ENCODE data around the gene KCTD15. TPM values are rescaled to one million over a fixed set of nuclear protein-coding genes. Genes with fewer than 3 reads are reported as not detected.

KCTD15 gene
- total and polyA plus RNA-seq, 2 donors (not counting 1 experiment from before 2014, with no cell fraction given) = 0.54 to 0.81 TPM

GRCh38 chr19:33808399-33808798, 11.7 kb downstream of the KCTD15 start:
- Mint-ChIP-seq H3K27ac (no peak overlapping the region), H3K4me1 (no peaks in the 10 kb centered on the region), H3K27me3 (no peaks in the 10 kb centered on the region), H3K9me3 (ENCODE audit: insufficient read depth) (no peaks in the 10 kb centered on the region), H3K4me3 (no peak overlapping the region)
- Histone ChIP-seq H3K4me1 (ENCODE audit: control insufficient read depth in 2 of 2, insufficient read depth in 2 of 2, low read length in 2 of 2) (no peaks in the 10 kb centered on the region), H3K9ac (ENCODE audit: low read length) (no peak overlapping the region), H3K9me3 (ENCODE audit: control extremely low read depth in 1 of 3, control insufficient read depth in 2 of 3, insufficient read depth in 1 of 3, low read length in 2 of 3) (no peaks in the 10 kb centered on the region), H3K36me3 (replicated peaks in 1 of 2; ENCODE audit: control extremely low read depth in 1 of 2, control insufficient read depth in 1 of 2, extremely low read depth in 1 of 2, insufficient read depth in 2 of 2, low read length in 1 of 2) (no peaks in the 10 kb centered on the region), H3K4me3 (ENCODE audit: control extremely low read depth in 1 of 5, extremely low read depth in 1 of 5, insufficient read depth in 1 of 5, low read depth in 2 of 5, low read length in 4 of 5) (no peak overlapping the region), H4K20me1 (ENCODE audit: control insufficient read depth, insufficient read depth, low read length, poor library complexity, severe bottlenecking) (no peaks in the 10 kb centered on the region), H3K27ac (ENCODE audit: low read length in 2 of 2) (no peak overlapping the region), H3K4me2 (replicated peaks; ENCODE audit: low read depth, low read length, poor library complexity, severe bottlenecking) (no peak overlapping the region), H3K27me3 (replicated peaks in 1 of 4; ENCODE audit: control extremely low read depth in 1 of 4, control insufficient read depth in 3 of 4, insufficient read depth in 4 of 4, low read length in 3 of 4) (no peaks in the 10 kb centered on the region), H3K79me2 (ENCODE audit: control insufficient read depth, insufficient read depth, low read length) (no peaks in the 10 kb centered on the region), H2AFZ (ENCODE audit: insufficient read depth, low read depth, low read length, poor library complexity, severe bottlenecking) (no peak overlapping the region)
- DNase-seq (no peak), ATAC-seq (ENCODE audit: low read depth) (no peak)
- ChIA-PET POLR2A (no interaction called here), CTCF (no interaction called here)
- TF ChIP-seq EZH2 (IDR thresholded peaks at IDR 0.05; ENCODE audit: borderline replicate concordance, insufficient read depth, low read depth, low read length, poor library complexity, severe bottlenecking) = no peak
- TF ChIP-seq, protein P1, sequence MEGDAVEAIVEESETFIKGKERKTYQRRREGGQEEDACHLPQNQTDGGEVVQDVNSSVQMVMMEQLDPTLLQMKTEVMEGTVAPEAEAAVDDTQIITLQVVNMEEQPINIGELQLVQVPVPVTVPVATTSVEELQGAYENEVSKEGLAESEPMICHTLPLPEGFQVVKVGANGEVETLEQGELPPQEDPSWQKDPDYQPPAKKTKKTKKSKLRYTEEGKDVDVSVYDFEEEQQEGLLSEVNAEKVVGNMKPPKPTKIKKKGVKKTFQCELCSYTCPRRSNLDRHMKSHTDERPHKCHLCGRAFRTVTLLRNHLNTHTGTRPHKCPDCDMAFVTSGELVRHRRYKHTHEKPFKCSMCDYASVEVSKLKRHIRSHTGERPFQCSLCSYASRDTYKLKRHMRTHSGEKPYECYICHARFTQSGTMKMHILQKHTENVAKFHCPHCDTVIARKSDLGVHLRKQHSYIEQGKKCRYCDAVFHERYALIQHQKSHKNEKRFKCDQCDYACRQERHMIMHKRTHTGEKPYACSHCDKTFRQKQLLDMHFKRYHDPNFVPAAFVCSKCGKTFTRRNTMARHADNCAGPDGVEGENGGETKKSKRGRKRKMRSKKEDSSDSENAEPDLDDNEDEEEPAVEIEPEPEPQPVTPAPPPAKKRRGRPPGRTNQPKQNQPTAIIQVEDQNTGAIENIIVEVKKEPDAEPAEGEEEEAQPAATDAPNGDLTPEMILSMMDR (IDR thresholded peaks at IDR 0.05) = no peak
- intact Hi-C loops (cut with micrococcal nuclease) = no loop called here
- WGBS (ENCODE audit: insufficient coverage) = 82% methylated on average over 1 of the region's 1 CpG

- Histone ChIP-seq H3K79me2 (ENCODE audit: control insufficient read depth, insufficient read depth, low read length) (no peaks in the 10 kb centered on the region), H2AFZ (ENCODE audit: insufficient read depth, low read depth, low read length, poor library complexity, severe bottlenecking) (no peak overlapping the region), H3K9me3 (ENCODE audit: control extremely low read depth in 1 of 3, control insufficient read depth in 2 of 3, insufficient read depth in 1 of 3, low read length in 2 of 3) (no peaks in the 10 kb centered on the region), H3K36me3 (replicated peaks in 1 of 2; ENCODE audit: control extremely low read depth in 1 of 2, control insufficient read depth in 1 of 2, extremely low read depth in 1 of 2, insufficient read depth in 2 of 2, low read length in 1 of 2) (no peaks in the 10 kb centered on the region), H3K4me1 (ENCODE audit: control insufficient read depth in 2 of 2, insufficient read depth in 2 of 2, low read length in 2 of 2) (no peaks in the 10 kb centered on the region), H3K9ac (ENCODE audit: low read length) (no peak overlapping the region), H3K27me3 (replicated peaks in 1 of 4; ENCODE audit: control extremely low read depth in 1 of 4, control insufficient read depth in 3 of 4, insufficient read depth in 4 of 4, low read length in 3 of 4) (no peaks in the 10 kb centered on the region), H3K27ac (ENCODE audit: low read length in 2 of 2) (no peak overlapping the region), H3K4me2 (replicated peaks; ENCODE audit: low read depth, low read length, poor library complexity, severe bottlenecking) (no peak overlapping the region), H3K4me3 (ENCODE audit: control extremely low read depth in 1 of 5, extremely low read depth in 1 of 5, insufficient read depth in 1 of 5, low read depth in 2 of 5, low read length in 4 of 5) (no peak overlapping the region), H4K20me1 (ENCODE audit: control insufficient read depth, insufficient read depth, low read length, poor library complexity, severe bottlenecking) (no peaks in the 10 kb centered on the region)
- H3K27me3 Mint-ChIP-seq = no peaks in the 10 kb centered on the region
- no peak overlapping the region for H3K27ac Mint-ChIP-seq
- no peak overlapping the region for H3K4me3 Mint-ChIP-seq
- intact Hi-C loops (cut with micrococcal nuclease) = no loop called here
- TF ChIP-seq, protein P1 (IDR thresholded peaks at IDR 0.05) = no peak
- TF ChIP-seq EZH2 (IDR thresholded peaks at IDR 0.05; ENCODE audit: borderline replicate concordance, insufficient read depth, low read depth, low read length, poor library complexity, severe bottlenecking) = no peak
- POLR2A ChIA-PET = no interaction called here
- H3K9me3 Mint-ChIP-seq (ENCODE audit: insufficient read depth) = no peaks in the 10 kb centered on the region
- CTCF ChIA-PET = no interaction called here
- no peak for ATAC-seq (ENCODE audit: low read depth)
- DNase-seq = peak; percentile 2
- no peaks in the 10 kb centered on the region for H3K4me1 Mint-ChIP-seq
- 98% methylated on average over 4 of the region's 6 CpGs for WGBS (ENCODE audit: insufficient coverage)
Observed at GRCh38 chr19:33809960-33810359, 13.3 kb downstream of the KCTD15 start.
